CD14-positive monocyte (primary cell): ENCODE results near the gene CELF2. TPM values are rescaled to one million over a fixed set of nuclear protein-coding genes. Genes with fewer than 3 reads are reported as not detected.

ENCODE experiments used
- DNase-seq, 3 donors: peaks; one replicate each; pipeline ENCODE4 v3.0.0-alpha.2; 2011 to 2022
- H2AFZ ChIP-seq: 2 replicates; pipeline ENCODE4 v1.6.0; 2012; ENCODE audit warnings: mild to moderate bottlenecking, low read depth, low read length, inconsistent platforms; ENCODE audit not compliant: insufficient read depth, poor library complexity, severe bottlenecking
- H3K27ac ChIP-seq, 2 donors: 1 replicate in 1 of 2; 2 replicates in 1 of 2; pipeline ENCODE4 v1.5.1; 2012 to 2013; ENCODE audit warnings: low read length in 2 of 2, control low read depth in 1 of 2, inconsistent platforms in 1 of 2, low read depth in 1 of 2, mild to moderate bottlenecking in 1 of 2
- H3K27me3 ChIP-seq, 2 donors: one replicate each; pipeline versions ENCODE4 v1.6.0 to v1.6.1; 2011 to 2013; ENCODE audit warnings: low read length in 2 of 2; ENCODE audit not compliant: control insufficient read depth in 2 of 2, insufficient read depth in 2 of 2
- H3K36me3 ChIP-seq, 2 donors: replicated peaks in 1 of 2; 1 replicate in 1 of 2; 2 replicates in 1 of 2; pipeline versions ENCODE4 v1.5.1 to v1.6.1; 2012 to 2013; ENCODE audit warnings: low read length in 2 of 2, control low read depth in 1 of 2, inconsistent platforms in 1 of 2, mild to moderate bottlenecking in 1 of 2; ENCODE audit not compliant: insufficient read depth in 2 of 2, control insufficient read depth in 1 of 2
- H3K4me1 ChIP-seq, 2 donors: 1 replicate in 1 of 2; 2 replicates in 1 of 2; pipeline versions ENCODE4 v1.5.1 to v1.6.1; 2012 to 2013; ENCODE audit warnings: low read length in 2 of 2, control low read depth in 1 of 2, inconsistent platforms in 1 of 2, mild to moderate bottlenecking in 1 of 2, moderate library complexity in 1 of 2; ENCODE audit not compliant: insufficient read depth in 2 of 2, control insufficient read depth in 1 of 2
- H3K4me2 ChIP-seq: replicated peaks from 2 replicates; pipeline ENCODE3; 2012; ENCODE audit warnings: low read length, moderate library complexity, mild to moderate bottlenecking; ENCODE audit not compliant: poor library complexity, severe bottlenecking; ENCODE audit errors: extremely low read depth
- H3K4me3 ChIP-seq, 3 experiments: fragments of 200-600 bp in 1 of 3; sonication (generic) in 1 of 3; replicated peaks in 1 of 3; 1 replicate in 2 of 3; 2 replicates in 1 of 3; pipeline ENCODE4 v1.5.1; 2011 to 2013; ENCODE audit warnings: low read length in 3 of 3, mild to moderate bottlenecking in 3 of 3, control low read depth in 2 of 3, low read depth in 2 of 3, inconsistent platforms in 1 of 3, moderate library complexity in 1 of 3
- H3K79me2 ChIP-seq: 2 replicates; pipeline ENCODE4 v1.6.0; 2012; ENCODE audit warnings: mild to moderate bottlenecking, control low read depth, inconsistent platforms, low read length, moderate library complexity; ENCODE audit not compliant: insufficient read depth
- H3K9ac ChIP-seq: 2 replicates; pipeline ENCODE4 v1.6.0; 2017; ENCODE audit warnings: low read length, mild to moderate bottlenecking; ENCODE audit not compliant: insufficient read depth, poor library complexity, severe bottlenecking
- H3K9me3 ChIP-seq, 2 donors: replicated peaks in 1 of 2; 1 replicate in 1 of 2; 2 replicates in 1 of 2; pipeline versions ENCODE4 v1.5.1 to v1.6.1; 2012 to 2013; ENCODE audit warnings: low read length in 2 of 2, control low read depth in 1 of 2; ENCODE audit not compliant: control insufficient read depth in 1 of 2, insufficient read depth in 1 of 2
- H4K20me1 ChIP-seq: 2 replicates; pipeline ENCODE4 v1.6.0; 2012; ENCODE audit warnings: mild to moderate bottlenecking, low read length, control low read depth, moderate library complexity; ENCODE audit not compliant: insufficient read depth
- H3K27ac Mint-ChIP-seq, 7 donors: one replicate each; pipeline ENCODE4 v1.8.0; 2020; ENCODE audit warnings: mild to moderate bottlenecking in 7 of 7, mixed read lengths in 7 of 7, moderate library complexity in 6 of 7, inconsistent platforms in 2 of 7
- H3K27me3 Mint-ChIP-seq, 3 donors: one replicate each; pipeline ENCODE4 v1.8.0; 2021 to 2022; ENCODE audit warnings: low read depth in 3 of 3, mild to moderate bottlenecking in 3 of 3, mixed read lengths in 3 of 3, moderate library complexity in 3 of 3, inconsistent platforms in 1 of 3
- H3K36me3 Mint-ChIP-seq, 2 donors: one replicate each; pipeline ENCODE4 v1.8.0; 2020; ENCODE audit warnings: mixed read lengths in 2 of 2, inconsistent platforms in 1 of 2, mild to moderate bottlenecking in 1 of 2
- H3K4me1 Mint-ChIP-seq: one replicate; pipeline ENCODE4 v1.8.0; 2020; ENCODE audit warnings: mild to moderate bottlenecking, mixed read lengths
- H3K4me3 Mint-ChIP-seq, 2 donors: one replicate each; pipeline ENCODE4 v1.8.0; 2020; ENCODE audit warnings: mild to moderate bottlenecking in 2 of 2, mixed read lengths in 2 of 2, moderate library complexity in 1 of 2
- H3K9me3 Mint-ChIP-seq, 7 donors: one replicate each; pipeline ENCODE4 v1.8.0; 2020 to 2022; ENCODE audit warnings: mixed read lengths in 7 of 7, mild to moderate bottlenecking in 6 of 7, moderate library complexity in 6 of 7, inconsistent platforms in 2 of 7
- WGBS: methylation state at CpG from one replicate; pipeline ENCODE4 v1.1.5; 2013; ENCODE audit warnings: missing lambda C conversion rate; ENCODE audit not compliant: insufficient coverage; 5-methylcytosine and 5-hydroxymethylcytosine counted together
- intact Hi-C, 2 donors: fragments of 100-400 bp; cut with micrococcal nuclease; formaldehyde crosslinking; loops; one replicate each; pipeline versions ENCODE4 v1.15.0 to v1.15.1; 2023
- polyA plus RNA-seq, 3 donors: library from polyadenylated mRNA; depleted of rRNA in 1 of 3; unstranded in 2 of 3; stranded (reverse) in 1 of 3; fragments of 300-500 nt in 2 of 3; fragments of >200 nt in 1 of 3; fragmentation: Illumina TruSeq in 2 of 3; gene quantifications; 1 replicate in 2 of 3; 2 replicates in 1 of 3; pipeline ENCODE4 v1.2.3, GENCODE V29; 2012 to 2021
- TF ChIP-seq, protein P1 (sequence below): fragments of 200-600 bp; IDR thresholded peaks from one replicate; pipeline ENCODE4 v1.8.0; 2022; ENCODE audit warnings: antibody characterized with exemption, mild to moderate bottlenecking

Gene CELF2
- polyA plus RNA-seq, 3 donors = 53.5 to 93.3 (median 80.5) TPM

DNA sequence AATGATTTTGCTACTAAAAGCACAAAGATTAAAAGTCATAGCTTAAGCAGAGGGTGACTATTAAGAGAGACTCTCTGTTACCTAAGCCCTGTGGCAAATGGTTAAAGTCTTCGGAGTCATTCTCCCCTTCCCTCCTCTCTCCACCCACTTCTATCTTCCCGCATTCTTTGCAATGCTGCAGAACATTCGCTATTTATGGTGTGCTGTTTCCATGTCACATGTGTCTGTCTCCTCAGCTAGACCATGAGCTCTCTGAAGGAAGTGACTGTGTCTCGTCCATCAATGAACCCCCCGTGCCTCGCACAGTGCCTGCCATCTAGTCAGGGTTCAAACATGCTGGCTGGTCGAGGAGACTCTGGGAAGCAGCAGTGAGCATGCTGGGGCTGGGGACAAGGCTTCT lies 321.3 kb downstream of the CELF2 start:
- H3K4me1 ChIP-seq = peaks cover 18 to 30% of the 10 kb centered on the region in 2 donors
- H3K9ac ChIP-seq = no peak overlapping the region
- no peak overlapping the region for H3K4me3 ChIP-seq
- DNase-seq = no peak
- H2AFZ ChIP-seq = no peak overlapping the region
- H3K4me3 Mint-ChIP-seq = no peak overlapping the region
- no peak overlapping the region for H3K27ac Mint-ChIP-seq
- TF ChIP-seq, protein P1, sequence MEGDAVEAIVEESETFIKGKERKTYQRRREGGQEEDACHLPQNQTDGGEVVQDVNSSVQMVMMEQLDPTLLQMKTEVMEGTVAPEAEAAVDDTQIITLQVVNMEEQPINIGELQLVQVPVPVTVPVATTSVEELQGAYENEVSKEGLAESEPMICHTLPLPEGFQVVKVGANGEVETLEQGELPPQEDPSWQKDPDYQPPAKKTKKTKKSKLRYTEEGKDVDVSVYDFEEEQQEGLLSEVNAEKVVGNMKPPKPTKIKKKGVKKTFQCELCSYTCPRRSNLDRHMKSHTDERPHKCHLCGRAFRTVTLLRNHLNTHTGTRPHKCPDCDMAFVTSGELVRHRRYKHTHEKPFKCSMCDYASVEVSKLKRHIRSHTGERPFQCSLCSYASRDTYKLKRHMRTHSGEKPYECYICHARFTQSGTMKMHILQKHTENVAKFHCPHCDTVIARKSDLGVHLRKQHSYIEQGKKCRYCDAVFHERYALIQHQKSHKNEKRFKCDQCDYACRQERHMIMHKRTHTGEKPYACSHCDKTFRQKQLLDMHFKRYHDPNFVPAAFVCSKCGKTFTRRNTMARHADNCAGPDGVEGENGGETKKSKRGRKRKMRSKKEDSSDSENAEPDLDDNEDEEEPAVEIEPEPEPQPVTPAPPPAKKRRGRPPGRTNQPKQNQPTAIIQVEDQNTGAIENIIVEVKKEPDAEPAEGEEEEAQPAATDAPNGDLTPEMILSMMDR = no peak
- WGBS = 81% methylated on average over 6 of the region's 7 CpGs
- peaks cover 6 to 23% of the 10 kb centered on the region in 2 donors for H3K36me3 ChIP-seq
- peaks cover 0 to 2% (median 0%) of the 10 kb centered on the region in 7 donors for H3K9me3 Mint-ChIP-seq
- no peaks in the 10 kb centered on the region for H3K9me3 ChIP-seq
- H3K4me1 Mint-ChIP-seq = peaks cover 38% of the 10 kb centered on the region
- H3K79me2 ChIP-seq = no peaks in the 10 kb centered on the region
- peaks cover 19 to 27% of the 10 kb centered on the region in 2 donors for H3K36me3 Mint-ChIP-seq
- no peaks in the 10 kb centered on the region for H3K27me3 ChIP-seq
- intact Hi-C loops = no loop called here
- peaks cover 47% of the 10 kb centered on the region for H4K20me1 ChIP-seq
- H3K27me3 Mint-ChIP-seq = peaks cover 0 to 5% (median 2%) of the 10 kb centered on the region in 3 donors
- H3K27ac ChIP-seq = no peak overlapping the region
- no peak overlapping the region for H3K4me2 ChIP-seq

DNA sequence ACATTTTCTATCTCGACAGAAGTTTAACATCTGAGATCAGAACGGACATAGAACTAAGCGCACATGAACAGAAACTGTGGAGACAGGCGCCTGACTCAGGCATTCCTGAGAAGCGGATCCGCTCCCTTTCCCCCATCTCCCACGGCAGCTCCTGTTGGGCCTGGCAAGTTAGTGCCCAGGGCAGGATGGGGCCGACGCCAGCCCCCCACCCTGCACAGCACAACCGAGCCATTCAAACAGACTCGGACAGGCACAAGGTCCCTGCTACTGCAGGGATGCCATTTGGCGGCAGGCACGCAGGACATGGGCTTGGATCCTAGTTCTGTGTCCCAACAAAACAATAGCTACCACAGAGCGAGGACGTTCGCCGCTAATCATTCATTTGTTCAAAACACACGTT lies 322.0 kb downstream of the CELF2 start:
- H3K79me2 ChIP-seq = no peaks in the 10 kb centered on the region
- peaks cover 21 to 29% of the 10 kb centered on the region in 2 donors for H3K4me1 ChIP-seq
- no peaks in the 10 kb centered on the region for H3K9me3 ChIP-seq
- H2AFZ ChIP-seq = no peak overlapping the region
- H3K4me2 ChIP-seq = no peak overlapping the region
- H4K20me1 ChIP-seq = peaks cover 41% of the 10 kb centered on the region
- Mint-ChIP-seq H3K4me3 (no peak overlapping the region), H3K9me3 (peaks cover 0 to 2% (median 0%) of the 10 kb centered on the region in 7 donors), H3K36me3 (peaks cover 13 to 21% of the 10 kb centered on the region in 2 donors), H3K27me3 (peaks cover 0 to 5% (median 2%) of the 10 kb centered on the region in 3 donors), H3K27ac (peak overlapping the region in 1 of 7 donors; percentile 35), H3K4me1 (peaks cover 34% of the 10 kb centered on the region)
- no peaks in the 10 kb centered on the region for H3K27me3 ChIP-seq
- intact Hi-C loops = no loop called here
- H3K9ac ChIP-seq = no peak overlapping the region
- peaks cover under 1 to 16% of the 10 kb centered on the region in 2 donors for H3K36me3 ChIP-seq
- WGBS = 93% methylated on average over 18 of the region's 18 CpGs
- H3K27ac ChIP-seq = no peak overlapping the region
- H3K4me3 ChIP-seq = no peak overlapping the region
- TF ChIP-seq, protein P1 = no peak
- DNase-seq = no peak
